GM21619 (cell line): ENCODE measurements around the gene RARB.

Source experiments
- ATAC-seq: cut with Tn5 transposase; IDR thresholded peaks from one replicate; pipeline ENCODE4 v1.9.1; 2021; ENCODE audit not compliant: unreplicated experiment

RARB gene

DNA sequence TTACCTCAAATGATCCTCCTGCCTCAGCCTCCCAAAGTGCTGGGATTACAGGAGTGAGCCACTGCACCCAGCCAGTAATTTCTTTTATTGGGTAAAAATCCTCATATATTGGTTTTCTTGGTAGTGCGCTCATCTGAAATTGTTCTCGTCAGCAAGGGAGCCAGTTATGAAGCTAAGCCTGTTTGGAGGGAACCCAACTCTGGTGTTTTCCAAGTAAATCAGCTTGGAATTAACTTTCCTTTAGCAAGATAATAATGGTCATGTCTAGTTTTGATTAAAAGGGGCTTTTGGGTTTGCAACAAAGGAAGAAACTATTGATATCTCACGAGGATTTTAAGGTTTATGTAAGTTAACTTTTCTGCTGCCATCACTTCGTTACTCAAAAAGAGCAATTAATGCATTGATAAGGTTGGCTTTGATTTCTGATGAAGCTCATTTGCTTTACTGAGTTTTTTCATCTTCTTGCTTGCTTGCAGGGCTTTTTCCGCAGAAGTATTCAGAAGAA, 72.7 kb downstream of the RARB start:
- no peak for ATAC-seq

DNA sequence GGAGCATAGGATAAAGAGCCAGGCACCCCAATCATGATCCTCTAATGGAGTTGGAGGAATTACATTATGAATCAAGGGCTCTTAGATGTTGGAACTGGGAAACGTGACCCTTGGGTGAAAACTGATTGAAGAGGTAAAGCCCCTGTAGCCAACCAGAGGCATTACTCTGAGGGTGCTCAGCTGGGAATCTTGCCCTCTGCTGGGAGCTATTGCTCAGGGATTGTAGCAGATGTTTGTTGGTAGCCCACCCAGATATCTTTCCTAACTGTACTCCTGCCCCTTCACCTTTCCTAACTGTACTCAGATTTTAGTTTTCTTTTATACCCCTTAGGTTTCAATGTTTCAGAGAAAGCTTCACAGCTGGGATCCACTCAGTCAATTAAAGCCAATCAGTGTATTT, 74.2 kb downstream of the RARB start:
- no peak for ATAC-seq

DNA sequence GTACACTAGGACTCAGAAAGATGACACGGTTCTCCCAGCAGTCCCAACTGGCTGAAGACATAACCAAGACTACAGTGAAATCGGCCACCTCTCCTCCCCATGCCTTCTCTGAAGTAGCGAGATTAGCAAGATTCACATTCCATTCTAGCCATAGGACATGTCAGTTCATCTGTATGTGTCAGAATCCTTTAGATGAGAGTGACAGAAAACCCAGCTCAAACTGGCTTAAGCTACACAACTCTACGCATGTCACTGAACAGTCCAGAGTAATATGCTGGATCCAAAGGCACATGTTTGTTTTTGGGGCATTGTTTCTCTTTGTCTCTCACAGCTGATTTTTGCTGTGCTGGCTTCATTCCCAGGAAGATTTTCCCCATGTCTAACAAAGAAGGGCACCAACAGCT, 75.8 kb downstream of the RARB start:
- no peak for ATAC-seq

GRCh38 chr3:25505581-25505980, 77.5 kb downstream of the RARB start:
- ATAC-seq: no peak

- no peak for ATAC-seq
Observed at GRCh38 chr3:25507811-25508210, 79.7 kb downstream of the RARB start.

- no peak for ATAC-seq
Observed at GRCh38 chr3:25508433-25508832, 80.4 kb downstream of the RARB start.

GRCh38 chr3:25508901-25509300, 80.8 kb downstream of the RARB start:
- ATAC-seq: no peak

DNA sequence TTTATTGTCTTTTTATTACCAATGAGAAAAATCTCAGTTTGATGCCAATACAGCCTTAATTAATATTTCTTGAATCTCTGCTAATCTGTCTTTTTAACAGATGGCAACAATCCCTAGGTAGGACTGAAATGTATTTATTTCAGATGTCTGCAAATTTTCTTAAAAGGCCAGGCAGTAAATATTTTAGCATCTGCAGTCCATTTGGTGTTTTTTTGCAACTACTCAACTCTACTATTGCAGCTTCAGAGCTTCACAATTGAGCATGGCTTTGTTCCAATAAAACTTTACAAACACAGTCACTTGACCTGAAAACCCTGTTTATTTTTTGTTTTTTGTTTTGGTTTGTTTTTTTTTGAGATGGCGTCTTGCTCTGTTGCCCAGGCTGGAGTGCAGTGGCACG, 82.7 kb downstream of the RARB start:
- ATAC-seq: no peak

GRCh38 chr3:25511972-25512721, 84.1 kb downstream of the RARB start:
- ATAC-seq: no peak

- ATAC-seq: no peak
Observed at GRCh38 chr3:25513642-25514266, 85.7 kb downstream of the RARB start.

- ATAC-seq: no peak
Observed at GRCh38 chr3:25515171-25515570, 87.1 kb downstream of the RARB start.

- ATAC-seq: no peak
Observed at GRCh38 chr3:25520926-25521559, 93.0 kb downstream of the RARB start.

GRCh38 chr3:25527336-25527735, 99.3 kb downstream of the RARB start:
- no peak for ATAC-seq

DNA sequence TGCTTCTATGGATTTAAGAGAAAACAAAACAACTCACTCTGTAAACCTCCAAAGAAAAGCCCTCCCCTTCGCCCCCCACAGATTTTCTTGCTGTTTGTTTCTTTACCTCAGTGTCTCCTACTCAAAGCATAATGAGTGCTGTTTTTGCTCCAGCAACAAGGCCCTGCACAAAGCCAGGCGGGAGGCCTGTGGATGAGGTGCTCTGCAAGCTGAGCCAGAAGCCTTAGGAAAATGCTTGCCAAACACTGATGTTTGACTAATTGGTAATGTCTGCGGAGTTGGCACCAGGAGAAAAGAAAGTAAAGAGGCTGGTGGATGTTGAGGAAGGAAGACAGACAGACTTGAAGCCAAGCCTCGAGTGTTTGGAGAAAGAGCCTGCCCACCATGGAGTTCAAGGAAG, 99.7 kb downstream of the RARB start:
- no peak for ATAC-seq

DNA sequence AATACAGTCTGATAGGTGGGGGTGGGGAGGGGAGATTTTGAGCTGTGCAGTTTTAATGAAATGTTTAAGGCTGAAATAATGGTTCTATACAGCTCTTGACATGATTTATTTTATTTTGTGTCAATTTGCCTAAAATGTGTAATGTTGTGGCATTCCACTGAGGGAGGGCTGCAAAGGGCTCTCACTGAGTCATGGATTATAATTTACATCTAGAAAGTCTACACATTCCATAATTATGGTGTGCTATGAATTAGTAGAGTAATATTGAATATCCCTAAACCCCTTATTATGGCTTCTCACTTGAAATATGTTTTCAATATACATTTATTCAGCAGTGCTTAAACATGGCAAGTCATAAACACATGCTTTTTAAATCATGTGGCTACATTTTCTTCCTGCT, 103.9 kb downstream of the RARB start:
- ATAC-seq: no peak

DNA sequence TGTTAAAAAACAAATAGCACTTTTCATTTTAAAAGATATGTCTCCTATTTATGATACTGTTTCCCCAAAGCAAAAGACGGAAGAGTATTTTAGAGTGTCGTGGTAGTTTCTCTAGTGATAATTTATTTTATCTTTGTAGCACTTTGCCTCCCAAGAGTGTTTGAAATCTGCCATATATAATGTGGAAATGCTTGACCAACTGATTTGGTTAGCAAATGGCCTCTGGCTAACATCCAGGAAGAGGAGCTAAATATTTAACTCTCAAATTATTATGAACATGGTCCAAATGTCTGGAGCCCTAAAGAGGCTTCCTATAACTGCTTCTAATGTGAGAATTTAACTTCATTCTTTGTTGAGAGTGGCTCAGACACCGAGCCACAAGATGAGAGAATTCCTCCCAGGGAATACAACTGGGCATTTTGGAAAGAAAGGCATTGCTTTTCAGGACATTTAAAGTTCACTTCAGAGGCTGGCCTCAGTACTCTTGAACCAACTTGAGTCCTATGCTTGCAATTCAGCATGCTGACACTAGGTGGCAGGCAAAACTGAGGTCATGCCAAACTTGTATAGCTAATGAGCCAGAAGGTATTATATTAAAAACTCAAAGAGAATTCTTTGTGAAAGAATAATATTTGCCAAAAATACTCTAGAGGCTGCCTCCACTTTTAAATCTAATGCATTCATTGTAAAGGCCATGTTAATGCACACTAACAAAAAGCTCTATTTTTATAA, 104.5 kb downstream of the RARB start:
- ATAC-seq: no peak

- no peak for ATAC-seq
Observed at GRCh38 chr3:25533399-25533798, 105.3 kb downstream of the RARB start.

DNA sequence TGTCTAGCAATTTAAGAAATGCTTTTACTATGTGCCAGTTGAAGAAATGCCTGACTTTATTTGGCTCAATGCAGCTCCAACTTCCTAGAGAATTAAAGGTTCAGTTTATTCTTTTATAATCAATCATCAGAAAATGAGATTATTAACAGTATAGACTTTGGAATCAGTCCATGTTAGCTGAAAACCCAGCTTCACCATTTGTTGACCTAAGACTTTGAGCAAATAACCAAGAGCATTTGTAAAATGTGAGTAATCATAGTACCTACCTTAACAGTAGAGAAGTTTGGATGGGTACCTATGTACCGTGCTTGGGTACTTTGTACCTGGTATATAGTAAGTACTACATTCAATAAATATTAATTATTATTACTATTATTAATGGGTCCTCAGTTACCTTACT, 105.9 kb downstream of the RARB start:
- no peak for ATAC-seq

GRCh38 chr3:25536521-25537391, 108.7 kb downstream of the RARB start:
- no peak for ATAC-seq

- ATAC-seq: no peak
Observed at GRCh38 chr3:25537516-25537915, 109.5 kb downstream of the RARB start.

DNA sequence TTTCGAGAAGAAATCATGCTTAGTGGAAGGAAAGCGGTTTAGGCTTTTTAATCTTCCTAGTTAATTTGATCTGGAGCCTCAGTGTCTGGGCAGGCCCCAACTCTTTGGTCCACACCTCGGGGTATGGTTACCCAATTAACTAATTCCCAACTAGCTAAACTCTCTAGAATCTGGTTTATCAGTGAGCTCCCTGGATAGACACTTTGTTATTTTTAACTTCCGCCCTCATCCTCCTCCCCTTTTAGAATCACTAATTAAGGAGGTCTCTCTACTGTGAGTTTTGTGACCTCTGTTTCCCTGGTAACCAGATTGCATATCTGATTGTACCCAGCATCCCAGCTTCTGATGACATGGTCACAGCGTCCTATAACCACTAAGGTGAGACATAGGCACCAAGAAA, 112.2 kb downstream of the RARB start:
- no peak for ATAC-seq
